ENCODE measurements around the gene RNF167.

The RNF167 gene

GRCh38 chr17:4932756-4933155 lies 7.3 kb upstream of the RNF167 start:
- no peak for TF ChIP-seq CTCF (IDR thresholded peaks at IDR 0.05)

DNA sequence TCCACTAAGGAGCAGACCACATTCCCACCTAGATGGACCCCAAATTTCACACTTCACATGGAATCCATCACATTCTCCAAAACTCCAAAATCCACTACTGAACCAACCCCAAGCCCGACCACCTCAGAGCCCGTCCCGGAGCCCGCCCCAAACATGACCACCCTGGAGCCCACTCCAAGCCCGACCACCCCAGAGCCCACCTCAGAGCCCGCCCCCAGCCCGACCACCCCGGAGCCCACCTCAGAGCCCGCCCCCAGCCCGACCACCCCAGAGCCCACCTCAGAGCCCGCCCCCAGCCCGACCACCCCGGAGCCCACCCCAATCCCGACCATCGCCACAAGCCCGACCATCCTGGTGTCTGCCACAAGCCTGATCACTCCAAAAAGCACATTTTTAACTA lies 6.4 kb upstream of the RNF167 start:
- TF ChIP-seq CTCF (IDR thresholded peaks at IDR 0.05), result no peak

GRCh38 chr17:4934173-4934979 lies 5.7 kb upstream of the RNF167 start:
- no peak for TF ChIP-seq CTCF (IDR thresholded peaks at IDR 0.05)

- no peak for TF ChIP-seq CTCF (IDR thresholded peaks at IDR 0.05)
These were observed 4.4 kb upstream of the RNF167 start for GRCh38 chr17:4935650-4936049.

DNA sequence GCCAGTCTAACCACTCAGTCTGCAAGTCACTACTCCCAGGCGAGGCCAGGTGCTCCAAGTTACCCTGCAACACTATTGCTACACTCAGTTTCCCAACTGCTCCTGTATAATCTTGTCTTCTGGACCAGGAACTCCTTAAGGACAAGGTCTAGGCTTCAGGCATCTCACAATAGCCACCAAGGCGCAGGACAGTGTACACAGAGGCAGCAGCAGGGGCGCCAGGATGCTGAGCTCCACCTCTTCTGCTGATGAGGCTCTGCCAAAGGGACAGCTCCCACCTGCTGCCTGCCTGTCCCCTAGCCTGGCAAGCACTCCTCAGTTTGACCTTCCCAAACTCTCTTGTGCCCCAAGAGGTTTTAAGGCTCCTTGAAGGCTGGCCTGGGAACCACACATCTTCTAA lies 3.6 kb upstream of the RNF167 start:
- no peak for TF ChIP-seq CTCF (IDR thresholded peaks at IDR 0.05)

GRCh38 chr17:4937553-4937952 lies 2.5 kb upstream of the RNF167 start:
- TF ChIP-seq CTCF (IDR thresholded peaks at IDR 0.05), result no peak

- no peak for TF ChIP-seq CTCF (IDR thresholded peaks at IDR 0.05)
These were observed 2.0 kb upstream of the RNF167 start for GRCh38 chr17:4938069-4938491.

Data from LNCAP (cell line).